Urinary bladder (tissue), 4 donors: Measurements from ENCODE around the gene FZD4. TPM values are rescaled to one million over a fixed set of nuclear protein-coding genes. Genes with fewer than 3 reads are reported as not detected.
"Not testable (repeated sequence)": the region's sequence is repeated elsewhere in the genome, so short reads cannot be mapped to it uniquely, and the experiment has no call there.

ENCODE experiments used
- DNase-seq: peaks from one replicate; pipeline ENCODE4 v3.0.0-alpha.2; 2015; ENCODE audit errors: extremely low spot score
- H3K27ac ChIP-seq: one replicate; pipeline ENCODE4 v1.5.1; 2013; ENCODE audit warnings: low read depth, mild to moderate bottlenecking, moderate library complexity
- H3K36me3 ChIP-seq: one replicate; pipeline ENCODE4 v1.6.1; 2013; ENCODE audit warnings: mild to moderate bottlenecking, moderate library complexity; ENCODE audit not compliant: insufficient read depth
- H3K4me1 ChIP-seq: one replicate; pipeline ENCODE4 v1.6.1; 2013; ENCODE audit warnings: mild to moderate bottlenecking, moderate library complexity; ENCODE audit not compliant: insufficient read depth
- H3K4me3 ChIP-seq: one replicate; pipeline ENCODE4 v1.5.1; 2013; ENCODE audit warnings: low read depth, low read length
- WGBS: extraction: QIAGEN DNeasy Blood & Tissue Kit; methylation state at CpG from one replicate; pipeline ENCODE4 v1.1.7; 2013; 5-methylcytosine and 5-hydroxymethylcytosine counted together
- polyA plus RNA-seq: library from polyadenylated mRNA; stranded (reverse); fragments of 200-250 nt; gene quantifications from one replicate; pipeline ENCODE4 v1.2.3, GENCODE V29; 2013
- total RNA-seq: library from RNA; depleted of rRNA; stranded (reverse); fragments of >200 nt; gene quantifications from one replicate; pipeline ENCODE4 v1.2.3, GENCODE V29; 2014
- donor health status: healthy with polysubstance abuse.
- donor health status: healthy.

FZD4 gene
- total and polyA plus RNA-seq, 2 donors: 20.0 to 65.2 TPM

DNA sequence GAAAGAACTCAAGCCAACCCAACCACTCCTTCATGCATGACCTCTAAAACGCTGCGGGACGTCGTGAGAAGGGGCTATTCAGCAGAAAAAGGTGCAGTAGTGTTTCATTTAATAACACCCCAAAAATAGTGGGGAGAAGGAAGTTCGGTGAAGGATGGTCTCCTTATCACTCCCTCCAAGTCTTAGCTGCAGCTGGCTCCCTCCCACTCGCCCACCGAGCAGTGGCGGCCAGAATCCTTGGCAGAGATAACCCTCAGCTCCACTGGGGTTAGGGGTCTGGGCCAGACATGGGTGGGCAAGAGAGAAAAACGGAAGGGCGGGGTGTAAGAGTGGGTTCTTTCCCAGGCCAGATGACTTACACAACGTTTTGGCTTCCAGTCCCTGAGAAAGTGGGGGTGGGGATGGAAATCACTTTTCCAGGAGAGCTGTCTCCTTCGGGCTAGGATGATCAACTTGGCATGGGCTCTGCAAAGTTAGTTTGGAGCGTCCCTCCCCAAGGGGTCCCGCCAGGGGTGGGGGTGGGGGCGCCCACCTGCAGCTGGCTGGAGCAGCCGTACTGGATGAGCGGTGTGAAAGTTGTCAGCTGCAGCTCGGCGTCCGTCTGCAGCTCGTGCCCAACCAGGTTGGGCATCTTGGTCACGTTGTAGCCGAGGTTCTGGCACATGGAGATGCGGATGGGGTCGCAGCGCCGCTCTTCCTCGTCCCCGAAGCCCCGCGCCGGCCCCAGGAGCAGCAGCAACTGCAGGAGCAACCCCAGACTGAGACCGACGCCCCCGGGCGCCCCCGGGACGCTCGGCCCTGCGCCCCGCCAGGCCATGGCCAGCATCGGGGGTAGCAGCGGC is 705 bp downstream of the FZD4 start:
- peak overlapping the region; percentile 81 for H3K27ac ChIP-seq
- no peaks in the 10 kb centered on the region for H3K4me1 ChIP-seq
- no peaks in the 10 kb centered on the region for H3K36me3 ChIP-seq
- 4% methylated on average over 43 of the region's 43 CpGs for WGBS
- DNase-seq: no peak
- H3K4me3 ChIP-seq: peak overlapping the region; percentile 97

DNA sequence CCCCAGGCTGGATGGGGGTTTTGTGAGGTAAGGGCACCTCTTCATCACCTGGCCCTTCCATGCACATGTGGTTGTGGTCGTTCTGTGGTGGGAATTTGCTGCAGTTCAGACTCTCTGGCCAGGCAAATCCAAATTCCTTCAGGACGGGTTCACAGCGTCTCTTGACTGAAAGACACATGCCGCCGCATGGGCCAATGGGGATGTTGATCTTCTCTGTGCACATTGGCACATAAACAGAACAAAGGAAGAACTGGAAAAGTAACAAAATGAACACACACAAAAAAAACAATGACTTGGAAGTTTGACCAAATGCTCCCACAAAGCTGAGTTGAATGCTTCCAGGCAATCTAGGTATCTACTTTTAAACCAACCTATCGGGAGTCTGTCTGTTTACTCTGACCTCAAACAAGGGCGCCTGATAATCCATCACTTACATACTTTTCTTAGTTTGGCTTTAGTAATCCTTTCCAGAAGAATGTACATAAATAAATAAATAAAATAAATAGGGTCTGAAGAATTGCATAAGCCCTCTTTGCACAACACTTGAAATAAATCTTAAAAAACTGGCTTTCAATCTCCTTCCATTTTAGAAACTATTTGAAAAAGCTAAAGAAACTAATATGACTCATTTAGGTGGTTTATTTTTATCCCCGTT is 2.8 kb downstream of the FZD4 start:
- WGBS: 75% methylated on average over 8 of the region's 8 CpGs
- no peak for DNase-seq
- Histone ChIP-seq H3K27ac (no peak overlapping the region), H3K36me3 (no peaks in the 10 kb centered on the region), H3K4me1 (no peaks in the 10 kb centered on the region), H3K4me3 (peak overlapping the region; percentile 8)

DNA sequence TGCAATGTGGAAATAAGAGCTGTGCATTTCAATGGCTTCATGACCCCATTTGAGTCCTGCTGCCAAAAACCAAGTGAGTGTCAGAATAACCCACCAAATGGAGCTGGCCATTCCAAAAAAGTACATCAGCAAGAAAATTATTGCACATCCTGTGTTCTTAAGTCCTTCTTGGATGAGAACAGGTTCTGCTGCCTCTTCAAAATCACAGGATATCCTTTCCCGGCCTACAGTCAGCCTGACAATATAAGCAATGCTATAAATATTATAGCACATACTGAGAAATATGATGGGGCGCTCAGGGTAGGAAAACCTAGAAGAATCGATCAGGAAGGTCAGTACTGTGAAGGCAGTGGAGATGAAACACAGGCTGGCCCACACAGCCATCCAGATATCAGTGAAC is 3.5 kb downstream of the FZD4 start:
- Histone ChIP-seq H3K36me3 (no peaks in the 10 kb centered on the region), H3K27ac (no peak overlapping the region), H3K4me3 (peak overlapping the region; percentile 8), H3K4me1 (no peaks in the 10 kb centered on the region)
- WGBS: 64% methylated on average over 3 of the region's 3 CpGs
- DNase-seq: no peak

DNA sequence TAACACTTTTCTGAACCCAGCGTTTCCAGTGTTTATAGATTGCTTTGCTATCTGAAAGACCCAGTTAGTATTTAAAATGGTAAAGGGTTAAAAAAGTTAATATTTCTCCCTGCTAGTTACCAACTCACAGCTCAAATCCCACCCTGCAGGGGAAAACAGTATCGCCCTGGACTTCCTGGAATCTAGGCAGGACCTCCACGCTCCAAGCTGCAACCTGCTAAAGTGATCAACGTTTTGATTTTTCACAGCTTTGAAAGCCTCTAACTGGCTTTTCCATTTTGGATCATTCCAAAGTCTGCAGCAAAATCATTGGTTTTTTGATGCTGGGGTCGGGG is 4.6 kb downstream of the FZD4 start:
- Histone ChIP-seq H3K4me1 (no peaks in the 10 kb centered on the region), H3K36me3 (no peaks in the 10 kb centered on the region), H3K4me3 (no peak overlapping the region), H3K27ac (no peak overlapping the region)
- no peak for DNase-seq
- WGBS: 27% methylated on average over 5 of the region's 5 CpGs

DNA sequence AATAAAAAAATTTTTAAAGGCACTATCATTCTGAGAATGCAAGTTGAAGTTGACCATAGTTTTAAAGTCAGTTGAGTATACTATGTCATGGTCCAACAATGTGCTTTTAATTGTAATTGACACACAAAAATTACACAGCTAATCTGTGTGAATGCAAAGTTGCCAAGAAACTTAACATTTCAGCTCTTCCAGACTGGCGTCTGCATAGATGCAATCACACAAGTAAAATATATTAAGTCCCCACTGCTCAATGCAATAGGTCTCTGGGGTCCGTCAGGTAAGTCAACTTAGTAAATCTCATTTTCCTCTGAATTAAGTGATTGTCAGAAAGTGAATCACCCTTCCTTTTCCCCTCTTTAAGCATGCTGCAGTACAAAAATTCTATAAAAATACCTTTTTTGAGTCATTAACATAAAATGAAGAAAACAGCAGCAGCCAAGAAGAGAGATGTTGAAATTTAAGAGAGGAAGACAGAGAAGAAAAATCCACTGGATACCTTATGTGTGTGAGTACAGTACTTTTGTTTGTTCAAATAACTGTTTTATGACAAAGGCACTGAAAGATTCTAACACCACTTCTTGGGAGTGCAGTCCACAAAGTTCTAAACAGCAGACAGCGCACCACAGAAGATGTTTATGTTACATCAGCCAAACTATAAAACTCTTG is 5.1 kb downstream of the FZD4 start:
- no peak for DNase-seq
- H3K4me3 ChIP-seq: peak overlapping the region; percentile 12
- no peak overlapping the region for H3K27ac ChIP-seq
- WGBS: 38% methylated on average over 3 of the region's 3 CpGs
- H3K4me1 ChIP-seq: no peaks in the 10 kb centered on the region
- H3K36me3 ChIP-seq: no peaks in the 10 kb centered on the region

DNA sequence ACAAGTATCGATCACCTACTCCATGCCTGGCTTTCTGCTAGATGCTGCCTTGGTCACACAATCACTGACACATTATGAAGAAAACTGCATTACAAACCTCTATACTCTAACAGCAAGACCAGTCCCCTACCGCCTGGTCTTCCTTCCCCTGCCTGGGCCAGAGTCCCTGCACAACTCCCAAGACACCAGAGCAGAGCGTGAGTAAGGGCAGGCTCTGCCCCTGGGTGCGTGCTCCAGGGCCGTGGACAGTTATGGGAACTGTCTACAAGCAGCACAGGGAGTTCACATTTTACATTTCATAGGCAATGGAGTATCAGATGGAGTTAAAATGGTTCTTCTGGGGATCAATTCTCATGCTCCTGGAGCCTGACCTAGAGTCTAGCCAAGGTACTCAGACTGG is 6.5 kb downstream of the FZD4 start:
- Histone ChIP-seq H3K4me3 (no peak overlapping the region), H3K4me1 (no peaks in the 10 kb centered on the region), H3K36me3 (no peaks in the 10 kb centered on the region), H3K27ac (no peak overlapping the region)
- 78% methylated on average over 5 of the region's 5 CpGs for WGBS
- DNase-seq: no peak

DNA sequence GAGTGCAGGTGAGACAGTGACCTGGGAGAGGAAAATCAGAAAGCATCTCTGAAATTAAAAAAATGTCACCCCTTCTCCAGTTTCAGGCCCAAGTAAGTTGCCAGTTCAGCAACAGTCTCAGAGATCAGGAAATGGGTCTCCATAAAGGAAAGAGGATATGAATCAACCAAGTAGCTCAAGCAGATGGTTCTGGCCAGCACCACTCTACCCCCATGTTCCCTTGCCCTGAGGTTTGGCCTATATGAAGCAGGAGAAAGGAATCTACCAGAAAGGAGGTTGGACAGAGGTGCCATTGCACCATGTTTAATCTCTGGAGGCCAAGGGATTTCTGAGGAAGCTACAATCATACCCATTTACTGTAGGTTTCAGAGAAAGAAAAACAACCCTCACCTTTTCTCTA is 7.7 kb downstream of the FZD4 start:
- H3K4me1 ChIP-seq: no peaks in the 10 kb centered on the region
- H3K27ac ChIP-seq: no peak overlapping the region
- DNase-seq: no peak
- no peak overlapping the region for H3K4me3 ChIP-seq
- H3K36me3 ChIP-seq: no peaks in the 10 kb centered on the region

DNA sequence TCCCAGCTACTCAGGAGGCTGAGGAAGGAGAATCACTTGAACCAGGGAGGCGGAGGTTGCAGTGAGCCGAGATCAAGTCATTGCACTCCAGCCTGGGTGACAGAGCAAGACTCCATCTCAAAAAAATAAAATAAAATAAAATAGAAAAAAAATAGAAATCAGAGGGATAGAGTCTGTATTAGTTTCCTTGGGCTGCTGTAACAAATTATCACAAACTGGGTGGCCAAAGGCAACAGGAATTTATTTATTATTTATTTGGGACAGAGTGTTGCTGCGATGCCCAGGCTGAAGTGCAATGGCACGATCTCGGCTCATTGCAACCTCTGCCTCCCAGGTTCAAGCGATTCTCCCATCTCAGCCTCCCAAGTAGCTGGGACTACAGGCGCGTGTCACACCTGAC is 11.7 kb downstream of the FZD4 start:
- not testable (repeated sequence) for H3K36me3 ChIP-seq, H3K4me3 ChIP-seq, H3K27ac ChIP-seq, H3K4me1 ChIP-seq, DNase-seq
- WGBS: 98% methylated on average over 8 of the region's 8 CpGs

DNA sequence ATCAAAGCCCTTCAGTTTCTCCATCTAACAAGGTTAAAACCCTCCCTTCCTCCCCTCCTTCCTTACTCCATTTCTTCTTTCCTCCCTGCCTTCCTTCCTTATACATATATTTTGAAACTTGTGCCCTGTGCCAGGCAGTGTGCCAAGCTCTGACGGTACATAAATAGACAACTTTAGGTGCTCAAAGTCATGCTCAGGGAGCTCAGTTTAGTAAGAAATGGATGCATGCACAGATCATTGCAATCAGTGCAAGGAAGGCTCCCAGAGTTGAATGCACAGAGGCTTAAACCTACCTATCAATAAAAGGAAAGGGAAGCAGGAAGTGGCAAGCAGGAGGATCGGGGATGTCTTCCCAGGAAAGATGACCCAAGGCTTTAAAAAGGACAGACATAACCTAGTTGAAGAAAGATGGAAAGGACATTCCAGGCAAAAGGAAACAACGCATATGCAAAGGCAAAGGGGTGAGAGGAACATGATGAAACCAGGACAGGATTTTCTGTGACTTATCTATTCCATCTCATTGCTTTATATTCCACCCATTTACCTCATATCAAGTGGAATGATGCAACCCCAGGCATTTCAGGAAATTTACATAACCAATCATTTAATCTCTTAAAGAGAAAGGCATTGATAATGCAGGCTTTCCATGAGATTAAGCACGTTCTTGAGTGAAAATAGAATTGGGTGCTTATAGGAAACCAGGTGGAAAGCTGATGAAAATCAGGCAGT is 13.2 kb downstream of the FZD4 start:
- peaks cover 5% of the 10 kb centered on the region for H3K4me1 ChIP-seq
- H3K36me3 ChIP-seq: no peaks in the 10 kb centered on the region
- 68% methylated on average over 4 of the region's 4 CpGs for WGBS
- no peak overlapping the region for H3K27ac ChIP-seq
- DNase-seq: no peak
- no peak overlapping the region for H3K4me3 ChIP-seq

DNA sequence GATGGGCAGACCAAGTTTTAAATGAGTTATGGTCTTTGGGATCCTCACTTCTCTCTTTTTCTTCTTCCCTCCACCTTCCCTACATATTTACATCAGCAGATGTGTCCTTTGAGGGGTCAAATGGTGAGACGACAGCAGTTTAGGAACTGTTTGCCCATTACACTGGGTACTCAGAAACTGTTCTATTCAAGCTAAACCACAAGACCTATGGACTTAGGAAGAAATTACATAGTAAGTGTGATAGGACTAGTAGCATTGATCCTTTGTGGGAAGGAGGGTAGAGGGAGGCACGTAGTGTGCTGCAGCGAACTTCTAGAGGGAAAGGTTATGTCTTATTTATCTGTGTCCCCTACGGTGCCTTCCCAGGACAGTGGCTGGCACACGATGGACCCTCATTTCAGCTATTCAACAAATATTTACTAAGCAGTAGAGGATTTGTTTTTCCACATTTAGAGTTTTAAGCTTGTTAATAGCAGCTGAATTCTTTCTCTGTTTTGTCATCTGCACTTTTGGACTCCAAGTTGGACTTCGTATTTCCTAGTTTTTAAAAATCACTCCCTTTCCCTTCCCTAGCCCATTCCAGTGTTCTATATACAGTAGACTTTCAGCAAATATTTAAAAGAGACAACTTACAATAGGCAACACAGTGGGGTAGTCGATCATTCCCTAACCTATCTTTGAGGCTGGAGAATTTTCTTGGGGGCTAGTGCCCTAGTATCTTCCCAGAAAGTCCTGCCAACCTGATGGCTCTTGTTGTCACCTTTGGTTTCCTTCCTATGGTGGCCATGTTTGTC is 13.9 kb downstream of the FZD4 start:
- Histone ChIP-seq H3K4me3 (no peak overlapping the region), H3K36me3 (no peaks in the 10 kb centered on the region), H3K27ac (no peak overlapping the region), H3K4me1 (peaks cover 5% of the 10 kb centered on the region)
- no peak for DNase-seq
- 50% methylated on average over 7 of the region's 7 CpGs for WGBS

DNA sequence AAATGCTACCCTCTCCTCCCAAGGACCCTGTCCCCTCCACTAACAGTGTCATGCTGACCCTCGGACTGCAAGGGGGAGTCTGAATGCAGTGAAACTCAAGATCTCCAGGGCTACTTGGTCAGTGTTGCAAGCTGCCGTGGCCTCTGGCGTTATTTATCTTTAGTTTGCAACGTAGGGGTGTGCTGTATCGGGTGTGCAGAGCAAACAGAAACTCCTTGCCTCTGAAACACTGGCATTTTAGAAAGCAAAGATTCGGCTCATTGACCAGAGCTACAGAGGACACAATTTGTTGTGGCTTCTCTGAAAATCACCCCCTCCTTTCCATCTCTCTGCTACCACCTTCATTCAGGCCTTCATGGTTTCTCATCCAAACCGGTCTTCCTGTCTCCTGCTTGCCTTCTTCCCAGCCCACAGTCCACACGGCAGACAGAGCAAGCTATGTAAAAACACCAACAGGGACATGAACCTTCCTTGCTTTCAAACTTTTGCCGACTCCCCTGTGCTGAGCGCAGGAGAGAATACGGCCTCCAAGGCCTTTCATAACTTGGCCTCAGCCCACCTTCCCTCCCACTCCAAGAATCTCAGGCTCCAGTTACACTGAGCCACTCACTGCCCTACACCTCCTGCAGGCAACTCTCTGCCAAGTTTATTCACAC is 14.9 kb downstream of the FZD4 start:
- no peaks in the 10 kb centered on the region for H3K36me3 ChIP-seq
- no peak overlapping the region for H3K4me3 ChIP-seq
- 16% methylated on average over 11 of the region's 11 CpGs for WGBS
- peak overlapping the region; percentile 49 for H3K27ac ChIP-seq
- DNase-seq: no peak
- peaks cover 5% of the 10 kb centered on the region for H3K4me1 ChIP-seq

DNA sequence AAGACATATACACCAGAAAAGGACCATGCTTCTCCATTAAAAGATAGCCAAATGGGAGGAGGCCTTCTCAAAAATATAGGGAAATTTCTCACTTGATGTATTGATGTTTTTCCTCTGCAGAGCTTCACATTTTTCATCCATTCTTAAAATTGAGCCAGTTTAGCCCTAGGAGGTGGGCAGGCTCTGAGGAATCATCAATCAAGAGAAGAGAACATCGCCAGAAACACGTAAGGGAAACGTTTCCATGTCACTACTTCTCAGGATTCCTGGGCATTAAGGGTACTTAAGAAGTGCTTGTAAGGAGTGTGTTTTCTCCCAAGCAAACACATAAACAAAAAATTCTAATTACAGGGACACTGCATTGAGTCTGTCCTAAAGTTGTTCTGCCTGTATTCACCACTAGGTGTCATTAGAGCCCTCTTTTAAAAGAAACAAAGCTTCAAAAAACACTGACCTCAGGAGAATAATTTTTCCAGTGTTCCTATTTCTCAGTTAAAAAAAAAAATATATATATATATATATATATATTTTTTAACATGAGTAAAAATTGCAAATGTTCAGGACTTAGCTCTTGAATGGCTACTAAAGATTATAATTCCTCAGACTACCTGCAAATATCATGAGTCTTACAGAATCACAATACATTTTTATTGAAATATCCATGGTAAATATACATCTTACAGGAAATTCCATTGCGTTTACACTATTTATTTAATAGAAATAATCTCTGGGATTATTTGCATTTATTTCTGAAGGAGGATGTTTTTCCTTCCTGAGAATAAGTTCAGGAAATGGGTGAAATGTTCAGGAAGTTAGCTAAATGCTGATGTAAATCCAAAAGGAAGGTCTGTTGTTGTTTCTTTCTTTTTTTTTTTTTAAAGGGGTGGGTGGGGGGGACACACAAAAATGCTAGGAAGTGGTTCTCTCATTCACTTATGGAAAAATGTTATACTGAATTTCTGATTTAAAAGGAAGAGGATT is 16.0 kb downstream of the FZD4 start:
- Histone ChIP-seq H3K27ac (no peak overlapping the region), H3K4me1 (peaks cover 5% of the 10 kb centered on the region), H3K4me3 (no peak overlapping the region), H3K36me3 (no peaks in the 10 kb centered on the region)
- no peak for DNase-seq
- WGBS: 14% methylated on average over 4 of the region's 4 CpGs
